Measurements from ENCODE around the gene SNAP29.
"Not testable (repeated sequence)": the region's sequence is repeated elsewhere in the genome, so short reads cannot be mapped to it uniquely, and the experiment has no call there.

SNAP29 gene

DNA sequence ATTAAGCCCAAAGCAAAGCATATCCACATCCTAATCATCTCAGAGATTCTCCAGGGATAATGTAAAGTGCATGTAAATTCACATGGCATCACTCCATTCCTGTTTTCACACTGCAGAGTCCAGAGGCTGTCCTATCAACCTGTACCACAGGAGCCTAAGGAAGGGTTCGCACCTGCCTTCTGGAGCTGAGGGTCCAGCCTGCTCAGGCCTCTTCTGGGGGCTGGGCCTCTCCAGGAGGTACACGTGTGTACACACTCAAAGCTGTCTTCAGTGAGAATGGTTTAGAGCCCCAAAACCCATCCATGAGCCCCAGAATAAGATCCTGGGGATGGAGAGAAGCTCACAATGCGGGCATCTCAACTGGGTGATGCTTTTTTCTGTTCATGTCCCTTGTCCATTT is 24.1 kb upstream of the SNAP29 start:
- Histone ChIP-seq H3K36me3 (ENCODE audit: control insufficient read depth in 1 of 2, insufficient read depth in 2 of 2, low read depth in 1 of 2, low read length in 2 of 2) (peaks cover 20 to 40% of the 10 kb centered on the region in 2 experiments), H3K23ac (ENCODE audit: low read length in 2 of 2) (no peak overlapping the region), H3K4me1 (ENCODE audit: control insufficient read depth, insufficient read depth, low read depth, low read length) (peaks cover 5% of the 10 kb centered on the region), H3K4ac (ENCODE audit: low read depth in 1 of 2, low read length in 2 of 2) (no peak overlapping the region), H2AK5ac (ENCODE audit: low read length, severe bottlenecking) (no peak overlapping the region), H3K14ac (ENCODE audit: low read length in 2 of 2) (no peak overlapping the region), H3K27ac (ENCODE audit: low read length, poor library complexity, severe bottlenecking) (no peak overlapping the region), H3K4me2 (ENCODE audit: low read length, poor library complexity, severe bottlenecking) (no peak overlapping the region), H3K4me3 (ENCODE audit: insufficient read depth in 1 of 2, low read depth in 1 of 2, low read length in 2 of 2) (no peak overlapping the region), H2BK12ac (ENCODE audit: low read length in 2 of 2) (no peak overlapping the region), H2BK120ac (ENCODE audit: low read depth, low read length) (no peak overlapping the region), H2BK15ac (ENCODE audit: low read depth, poor library complexity, severe bottlenecking) (no peak overlapping the region), H2AFZ (ENCODE audit: low read depth, low read length) (no peak overlapping the region), H4K8ac (ENCODE audit: low read length) (no peak overlapping the region), H3K27me3 (ENCODE audit: control insufficient read depth in 1 of 2, insufficient read depth in 1 of 2, low read length in 2 of 2) (no peaks in the 10 kb centered on the region), H4K91ac (ENCODE audit: low read length) (no peak overlapping the region), H3K9me3 (ENCODE audit: control insufficient read depth, low read length) (no peaks in the 10 kb centered on the region), H2BK5ac (ENCODE audit: low read depth, low read length, poor library complexity, severe bottlenecking) (no peak overlapping the region), H3K18ac (ENCODE audit: low read depth in 1 of 2, low read length in 2 of 2) (no peak overlapping the region), H3K79me1 (replicated peaks; ENCODE audit: low read length, poor library complexity, severe bottlenecking) (peaks cover 20% of the 10 kb centered on the region), H3K9ac (ENCODE audit: low read length) (no peak overlapping the region)
- 97% methylated on average over 3 of the region's 3 CpGs for WGBS
- DNase-seq, result no peak

DNA sequence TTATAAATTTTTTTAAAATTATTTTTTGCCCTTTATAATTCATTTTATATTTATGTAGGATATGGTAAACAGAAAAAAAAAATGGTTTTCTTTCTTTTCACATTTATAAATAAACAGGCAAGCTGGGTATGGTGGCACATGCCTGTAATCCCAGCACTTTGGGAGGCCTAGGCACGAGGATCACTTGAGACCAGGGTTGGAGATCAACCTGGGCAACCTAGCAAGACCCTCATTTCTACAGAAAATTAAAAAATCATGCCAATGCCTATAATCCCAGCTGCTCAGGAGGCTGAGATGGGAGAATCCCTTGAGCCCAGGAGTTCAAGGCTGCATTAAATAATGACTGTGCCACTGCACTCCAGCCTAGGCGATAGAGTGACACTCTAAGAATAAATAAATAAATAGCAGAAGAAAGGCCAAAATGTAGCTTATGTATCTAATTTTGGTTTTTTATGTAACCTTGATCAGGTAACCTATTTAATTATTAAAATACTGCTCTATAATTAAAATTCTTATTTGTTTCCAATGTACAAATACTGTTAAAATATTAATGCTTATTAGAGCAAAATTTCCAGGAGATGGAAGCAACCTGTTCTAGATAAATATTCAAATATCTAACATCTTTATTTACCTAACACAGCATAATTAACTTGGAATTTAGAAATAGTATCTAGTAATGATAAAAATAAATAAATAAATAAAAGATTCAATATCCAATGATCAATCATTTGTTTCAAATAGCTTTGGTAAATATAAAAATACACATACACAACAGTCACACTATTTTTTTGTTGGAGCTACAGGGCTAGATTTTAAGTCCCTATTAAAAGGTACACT is 21.6 kb upstream of the SNAP29 start:
- Histone ChIP-seq H3K9ac (ENCODE audit: low read length) (no peak overlapping the region), H2AFZ (ENCODE audit: low read depth, low read length) (no peak overlapping the region), H3K27me3 (ENCODE audit: control insufficient read depth in 1 of 2, insufficient read depth in 1 of 2, low read length in 2 of 2) (no peaks in the 10 kb centered on the region), H3K4me2 (ENCODE audit: low read length, poor library complexity, severe bottlenecking) (no peak overlapping the region), H2AK5ac (ENCODE audit: low read length, severe bottlenecking) (no peak overlapping the region), H3K18ac (ENCODE audit: low read depth in 1 of 2, low read length in 2 of 2) (peak overlapping the region in 1 of 2 experiments; percentile 48), H2BK5ac (ENCODE audit: low read depth, low read length, poor library complexity, severe bottlenecking) (no peak overlapping the region), H3K27ac (ENCODE audit: low read length, poor library complexity, severe bottlenecking) (no peak overlapping the region), H2BK120ac (ENCODE audit: low read depth, low read length) (no peak overlapping the region), H3K4ac (ENCODE audit: low read depth in 1 of 2, low read length in 2 of 2) (no peak overlapping the region), H3K23ac (ENCODE audit: low read length in 2 of 2) (no peak overlapping the region), H4K8ac (ENCODE audit: low read length) (no peak overlapping the region), H3K14ac (ENCODE audit: low read length in 2 of 2) (no peak overlapping the region), H3K4me1 (ENCODE audit: control insufficient read depth, insufficient read depth, low read depth, low read length) (peaks cover 5% of the 10 kb centered on the region), H3K36me3 (ENCODE audit: control insufficient read depth in 1 of 2, insufficient read depth in 2 of 2, low read depth in 1 of 2, low read length in 2 of 2) (peaks cover 14 to 19% of the 10 kb centered on the region in 2 experiments), H2BK12ac (ENCODE audit: low read length in 2 of 2) (no peak overlapping the region), H4K91ac (ENCODE audit: low read length) (no peak overlapping the region), H3K79me1 (replicated peaks; ENCODE audit: low read length, poor library complexity, severe bottlenecking) (peaks cover 28% of the 10 kb centered on the region), H2BK15ac (ENCODE audit: low read depth, poor library complexity, severe bottlenecking) (no peak overlapping the region), H3K4me3 (ENCODE audit: insufficient read depth in 1 of 2, low read depth in 1 of 2, low read length in 2 of 2) (no peak overlapping the region), H3K9me3 (ENCODE audit: control insufficient read depth, low read length) (no peaks in the 10 kb centered on the region)
- WGBS, result 100% methylated on average over 1 of the region's 2 CpGs
- no peak for DNase-seq

DNA sequence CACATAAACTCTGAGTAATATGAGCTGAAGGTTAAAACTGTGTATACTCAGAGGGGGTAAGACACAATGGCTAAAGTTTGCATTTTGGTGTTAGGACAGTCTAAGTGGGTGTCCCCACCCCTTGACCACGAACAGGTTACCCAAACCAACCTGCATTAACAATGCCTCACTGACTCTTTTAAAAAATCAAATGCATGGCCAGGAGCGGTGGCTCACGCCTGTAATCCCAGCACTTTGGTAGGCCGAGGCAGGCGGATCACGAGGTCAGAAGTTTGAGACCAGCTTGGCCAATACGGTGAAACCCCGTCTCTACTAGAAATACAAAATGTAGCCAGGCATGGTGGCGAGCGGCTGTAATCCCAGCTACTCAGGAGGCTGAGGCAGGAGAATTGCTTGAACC is 19.5 kb upstream of the SNAP29 start:
- not testable (repeated sequence) for H3K14ac ChIP-seq (ENCODE audit: low read length in 2 of 2); H3K9ac ChIP-seq (ENCODE audit: low read length); H2BK5ac ChIP-seq (ENCODE audit: low read depth, low read length, poor library complexity, severe bottlenecking); H3K23ac ChIP-seq (ENCODE audit: low read length in 2 of 2); H2BK120ac ChIP-seq (ENCODE audit: low read depth, low read length); H2BK15ac ChIP-seq (ENCODE audit: low read depth, poor library complexity, severe bottlenecking); H3K4me2 ChIP-seq (ENCODE audit: low read length, poor library complexity, severe bottlenecking); H3K27ac ChIP-seq (ENCODE audit: low read length, poor library complexity, severe bottlenecking); DNase-seq; H3K9me3 ChIP-seq (ENCODE audit: control insufficient read depth, low read length); H3K18ac ChIP-seq (ENCODE audit: low read depth in 1 of 2, low read length in 2 of 2); H3K27me3 ChIP-seq (ENCODE audit: control insufficient read depth in 1 of 2, insufficient read depth in 1 of 2, low read length in 2 of 2); H3K4me3 ChIP-seq (ENCODE audit: insufficient read depth in 1 of 2, low read depth in 1 of 2, low read length in 2 of 2); H2AK5ac ChIP-seq (ENCODE audit: low read length, severe bottlenecking); H3K36me3 ChIP-seq (ENCODE audit: control insufficient read depth in 1 of 2, insufficient read depth in 2 of 2, low read depth in 1 of 2, low read length in 2 of 2); H4K91ac ChIP-seq (ENCODE audit: low read length); H4K8ac ChIP-seq (ENCODE audit: low read length); H3K4me1 ChIP-seq (ENCODE audit: control insufficient read depth, insufficient read depth, low read depth, low read length); H3K4ac ChIP-seq (ENCODE audit: low read depth in 1 of 2, low read length in 2 of 2); H2BK12ac ChIP-seq (ENCODE audit: low read length in 2 of 2); H2AFZ ChIP-seq (ENCODE audit: low read depth, low read length)
- WGBS, result over 99% methylated on average over 10 of the region's 10 CpGs
- H3K79me1 ChIP-seq (replicated peaks; ENCODE audit: low read length, poor library complexity, severe bottlenecking), result peaks cover 28% of the 10 kb centered on the region

DNA sequence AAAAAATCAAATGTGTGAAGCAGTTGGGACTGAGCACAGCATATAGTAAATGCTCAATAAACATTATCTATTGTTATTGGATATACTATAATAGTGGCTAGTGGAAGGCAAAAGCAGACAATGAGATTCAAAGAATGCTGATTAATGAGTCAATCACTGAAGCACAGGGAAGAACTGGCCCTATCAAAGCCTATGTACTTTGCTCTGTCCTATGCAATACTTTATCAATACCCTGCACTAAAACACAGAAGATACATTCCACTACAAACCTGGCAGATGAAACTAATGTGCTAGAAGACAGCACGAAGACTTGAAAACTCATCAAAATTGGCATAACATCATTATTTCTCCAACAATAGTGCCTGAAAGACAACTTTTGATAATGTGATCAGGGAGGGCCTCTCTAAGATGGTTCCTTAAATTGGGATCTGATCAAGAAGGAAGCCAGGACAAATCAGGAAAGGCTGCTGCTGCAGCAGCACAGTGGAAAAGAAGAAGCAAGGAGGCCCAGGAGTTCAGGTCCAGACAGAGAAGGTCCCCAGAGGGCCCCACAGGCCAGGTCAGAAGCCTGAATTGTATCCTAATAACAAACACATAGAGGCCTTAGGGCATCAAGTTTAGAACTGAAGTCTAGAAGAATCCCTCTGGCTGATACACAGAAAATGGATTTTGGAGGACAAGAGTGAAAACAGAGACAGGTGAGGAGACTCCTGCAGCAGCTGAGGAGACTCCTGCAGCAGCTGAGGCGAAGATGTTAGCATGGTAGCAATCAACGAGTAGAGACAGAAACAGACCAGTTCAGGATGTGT is 18.8 kb upstream of the SNAP29 start:
- peaks cover 3% of the 10 kb centered on the region for H3K4me1 ChIP-seq (ENCODE audit: control insufficient read depth, insufficient read depth, low read depth, low read length)
- peaks cover 0 to 2% of the 10 kb centered on the region in 2 experiments for H3K36me3 ChIP-seq (ENCODE audit: control insufficient read depth in 1 of 2, insufficient read depth in 2 of 2, low read depth in 1 of 2, low read length in 2 of 2)
- H3K79me1 ChIP-seq (replicated peaks; ENCODE audit: low read length, poor library complexity, severe bottlenecking), result peaks cover 30% of the 10 kb centered on the region
- H2AFZ ChIP-seq (ENCODE audit: low read depth, low read length), result no peak overlapping the region
- H2BK12ac ChIP-seq (ENCODE audit: low read length in 2 of 2), result no peak overlapping the region
- H2BK15ac ChIP-seq (ENCODE audit: low read depth, poor library complexity, severe bottlenecking), result no peak overlapping the region
- no peak overlapping the region for H3K9ac ChIP-seq (ENCODE audit: low read length)
- no peak overlapping the region for H2BK120ac ChIP-seq (ENCODE audit: low read depth, low read length)
- no peak for DNase-seq
- H3K4ac ChIP-seq (ENCODE audit: low read depth in 1 of 2, low read length in 2 of 2), result no peak overlapping the region
- H2AK5ac ChIP-seq (ENCODE audit: low read length, severe bottlenecking), result no peak overlapping the region
- no peak overlapping the region for H2BK5ac ChIP-seq (ENCODE audit: low read depth, low read length, poor library complexity, severe bottlenecking)
- no peaks in the 10 kb centered on the region for H3K27me3 ChIP-seq (ENCODE audit: control insufficient read depth in 1 of 2, insufficient read depth in 1 of 2, low read length in 2 of 2)
- WGBS, result 86% methylated on average over 3 of the region's 3 CpGs
- H3K4me2 ChIP-seq (ENCODE audit: low read length, poor library complexity, severe bottlenecking), result no peak overlapping the region
- peak overlapping the region in 1 of 2 experiments; percentile 70 for H3K23ac ChIP-seq (ENCODE audit: low read length in 2 of 2)
- no peak overlapping the region for H4K8ac ChIP-seq (ENCODE audit: low read length)
- H4K91ac ChIP-seq (ENCODE audit: low read length), result no peak overlapping the region
- no peak overlapping the region for H3K4me3 ChIP-seq (ENCODE audit: insufficient read depth in 1 of 2, low read depth in 1 of 2, low read length in 2 of 2)
- H3K14ac ChIP-seq (ENCODE audit: low read length in 2 of 2), result no peak overlapping the region
- no peaks in the 10 kb centered on the region for H3K9me3 ChIP-seq (ENCODE audit: control insufficient read depth, low read length)
- no peak overlapping the region for H3K18ac ChIP-seq (ENCODE audit: low read depth in 1 of 2, low read length in 2 of 2)
- no peak overlapping the region for H3K27ac ChIP-seq (ENCODE audit: low read length, poor library complexity, severe bottlenecking)
